Measurements from ENCODE around the gene C18orf63.

DNA sequence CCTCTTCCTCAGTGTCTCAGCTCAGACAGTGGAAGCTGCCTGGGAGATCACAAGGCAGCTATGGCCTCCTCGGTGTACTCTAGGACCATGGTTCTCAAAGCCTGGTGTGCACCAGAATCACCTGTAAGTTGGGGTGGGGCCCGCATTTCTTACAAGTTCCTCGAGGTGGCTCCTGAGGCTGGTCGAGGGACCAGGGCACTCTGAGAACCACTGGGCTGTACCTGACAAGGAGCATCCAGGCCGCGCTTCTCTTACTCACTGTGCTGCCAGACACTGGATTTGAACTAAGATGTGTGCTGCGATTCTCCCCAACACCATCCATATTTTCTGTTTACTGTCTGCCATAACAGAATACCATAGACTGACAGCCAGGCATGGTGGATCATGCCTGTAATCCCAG is 81.9 kb downstream of the C18orf63 start:
- TF ChIP-seq, protein P1, sequence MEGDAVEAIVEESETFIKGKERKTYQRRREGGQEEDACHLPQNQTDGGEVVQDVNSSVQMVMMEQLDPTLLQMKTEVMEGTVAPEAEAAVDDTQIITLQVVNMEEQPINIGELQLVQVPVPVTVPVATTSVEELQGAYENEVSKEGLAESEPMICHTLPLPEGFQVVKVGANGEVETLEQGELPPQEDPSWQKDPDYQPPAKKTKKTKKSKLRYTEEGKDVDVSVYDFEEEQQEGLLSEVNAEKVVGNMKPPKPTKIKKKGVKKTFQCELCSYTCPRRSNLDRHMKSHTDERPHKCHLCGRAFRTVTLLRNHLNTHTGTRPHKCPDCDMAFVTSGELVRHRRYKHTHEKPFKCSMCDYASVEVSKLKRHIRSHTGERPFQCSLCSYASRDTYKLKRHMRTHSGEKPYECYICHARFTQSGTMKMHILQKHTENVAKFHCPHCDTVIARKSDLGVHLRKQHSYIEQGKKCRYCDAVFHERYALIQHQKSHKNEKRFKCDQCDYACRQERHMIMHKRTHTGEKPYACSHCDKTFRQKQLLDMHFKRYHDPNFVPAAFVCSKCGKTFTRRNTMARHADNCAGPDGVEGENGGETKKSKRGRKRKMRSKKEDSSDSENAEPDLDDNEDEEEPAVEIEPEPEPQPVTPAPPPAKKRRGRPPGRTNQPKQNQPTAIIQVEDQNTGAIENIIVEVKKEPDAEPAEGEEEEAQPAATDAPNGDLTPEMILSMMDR (IDR thresholded peaks at IDR 0.05), result no peak
- no peak for TF ChIP-seq EP300 (IDR thresholded peaks at IDR 0.05)
- TF ChIP-seq POLR2A (IDR thresholded peaks at IDR 0.05; ENCODE audit: low read depth), result no peak
